GM18526 (cell line): Measurements from ENCODE around the gene CDKL1.

Source experiments
- POLR2A ChIP-seq: IDR thresholded peaks from 3 replicates; pipeline ENCODE4 v1.6.1; 2011; ENCODE audit not compliant: insufficient read length; ENCODE audit errors: extremely low read depth

CDKL1 gene

GRCh38 chr14:50366589-50366988 lies 30.1 kb downstream of the CDKL1 start:
- TF ChIP-seq POLR2A, result no peak

- TF ChIP-seq POLR2A, result no peak
Measured at GRCh38 chr14:50366115-50366514, 30.6 kb downstream of the CDKL1 start.

- TF ChIP-seq POLR2A, result no peak
Measured at GRCh38 chr14:50364792-50365191, 31.9 kb downstream of the CDKL1 start.

GRCh38 chr14:50363714-50364111 lies 33.0 kb downstream of the CDKL1 start:
- peak; percentile 31 for TF ChIP-seq POLR2A

- peak; percentile 47 for TF ChIP-seq POLR2A
Measured at GRCh38 chr14:50362764-50363713, 33.6 kb downstream of the CDKL1 start.

- TF ChIP-seq POLR2A, result no peak
Measured at GRCh38 chr14:50360851-50361250, 35.8 kb downstream of the CDKL1 start.

GRCh38 chr14:50360093-50360492 lies 36.6 kb downstream of the CDKL1 start:
- no peak for TF ChIP-seq POLR2A

- no peak for TF ChIP-seq POLR2A
Measured at GRCh38 chr14:50359631-50360030, 37.0 kb downstream of the CDKL1 start.

GRCh38 chr14:50357753-50358395 lies 38.8 kb downstream of the CDKL1 start:
- TF ChIP-seq POLR2A, result no peak

- TF ChIP-seq POLR2A, result no peak
Measured at GRCh38 chr14:50357124-50357523, 39.6 kb downstream of the CDKL1 start.

- TF ChIP-seq POLR2A, result no peak
Measured at GRCh38 chr14:50355692-50356091, 41.0 kb downstream of the CDKL1 start.

GRCh38 chr14:50354527-50354926 lies 42.2 kb downstream of the CDKL1 start:
- no peak for TF ChIP-seq POLR2A

- no peak for TF ChIP-seq POLR2A
Measured at GRCh38 chr14:50353126-50353525, 43.6 kb downstream of the CDKL1 start.

GRCh38 chr14:50352584-50352983 lies 44.1 kb downstream of the CDKL1 start:
- TF ChIP-seq POLR2A, result no peak

- TF ChIP-seq POLR2A, result no peak
Measured at GRCh38 chr14:50350975-50351374, 45.7 kb downstream of the CDKL1 start.

- no peak for TF ChIP-seq POLR2A
Measured at GRCh38 chr14:50348933-50349332, 47.7 kb downstream of the CDKL1 start.
